COLO829 (cell line): ENCODE measurements around the gene IKZF4.
"Not testable (repeated sequence)": the region's sequence is repeated elsewhere in the genome, so short reads cannot be mapped to it uniquely, and the experiment has no call there.

ENCODE experiments used
- DNase-seq: peaks from one replicate; pipeline ENCODE4 v3.0.0; 2012; ENCODE audit warnings: low spot score

Gene IKZF4

GRCh38 chr12:56040151-56040550 is 19.3 kb downstream of the IKZF4 start:
- no peak for DNase-seq

- no peak for DNase-seq
Observed at GRCh38 chr12:56040963-56041551, 20.2 kb downstream of the IKZF4 start.

- peak; percentile 88 for DNase-seq
Observed at GRCh38 chr12:56041552-56042429, 20.9 kb downstream of the IKZF4 start, which contains the start of gene RPS26. Gene RPS26, plus strand, starts transcription at chr12:56041918. Its CDS starts 249 bp downstream, at chr12:56042167.

- DNase-seq, result not testable (repeated sequence)
Observed at GRCh38 chr12:56042430-56042813, 21.6 kb downstream of the IKZF4 start.

- DNase-seq, result no peak
Observed at GRCh38 chr12:56042843-56043242, 22.0 kb downstream of the IKZF4 start.

- no peak for DNase-seq
Observed at GRCh38 chr12:56046027-56046780, 25.4 kb downstream of the IKZF4 start.

- DNase-seq, result no peak
Observed at GRCh38 chr12:56053407-56053893, 32.6 kb downstream of the IKZF4 start.

GRCh38 chr12:56059964-56060363 is 39.1 kb downstream of the IKZF4 start:
- DNase-seq, result not testable (repeated sequence)

- DNase-seq, result no peak
Observed at GRCh38 chr12:56061982-56062381, 41.1 kb downstream of the IKZF4 start.

GRCh38 chr12:56062996-56063395 is 42.2 kb downstream of the IKZF4 start:
- DNase-seq, result no peak

- no peak for DNase-seq
Observed at GRCh38 chr12:56071648-56072047, 50.8 kb downstream of the IKZF4 start.

- DNase-seq, result no peak
Observed at GRCh38 chr12:56074396-56074795, 53.6 kb downstream of the IKZF4 start.

- DNase-seq, result not testable (repeated sequence)
Observed at GRCh38 chr12:56077966-56078365, 57.1 kb downstream of the IKZF4 start.

- DNase-seq, result no peak
Observed at GRCh38 chr12:56078427-56078826, 57.6 kb downstream of the IKZF4 start.

- DNase-seq, result peak; percentile 78
Observed at GRCh38 chr12:56078931-56079722, 58.3 kb downstream of the IKZF4 start.

- DNase-seq, result peak; percentile 92
Observed at GRCh38 chr12:56079723-56080555, 59.1 kb downstream of the IKZF4 start, which contains the start of gene ERBB3. Gene ERBB3, plus strand, starts transcription at chr12:56080165. Its CDS starts 136 bp downstream, at chr12:56080301.

GRCh38 chr12:56080556-56081138 is 59.8 kb downstream of the IKZF4 start:
- DNase-seq, result no peak

GRCh38 chr12:56081393-56082347 is 60.8 kb downstream of the IKZF4 start:
- peak; percentile 80 for DNase-seq

GRCh38 chr12:56082382-56082781 is 61.5 kb downstream of the IKZF4 start:
- DNase-seq, result no peak
